Ishikawa (cell line): ENCODE data around the gene CD300LB.

Source experiments
- CEBPB ChIP-seq: IDR thresholded peaks from 2 replicates; pipeline ENCODE4 v1.6.1; 2012
- CREB1 ChIP-seq: IDR thresholded peaks from 2 replicates; pipeline ENCODE4 v1.6.1; 2012; ENCODE audit warnings: low read depth
- EGR1 ChIP-seq: IDR thresholded peaks from 2 replicates; pipeline ENCODE4 v1.6.1; 2012
- EP300 ChIP-seq: IDR thresholded peaks from 2 replicates; pipeline ENCODE4 v1.6.1; 2012; ENCODE audit warnings: borderline replicate concordance
- FOXM1 ChIP-seq: IDR thresholded peaks from 2 replicates; pipeline ENCODE4 v1.6.1; 2012; ENCODE audit warnings: low read depth, borderline replicate concordance
- NFIC ChIP-seq: IDR thresholded peaks from 2 replicates; pipeline ENCODE4 v1.6.1; 2012
- RAD21 ChIP-seq: IDR thresholded peaks from 2 replicates; pipeline ENCODE4 v1.6.1; 2012; ENCODE audit warnings: low read depth
- TAF1 ChIP-seq: IDR thresholded peaks from 2 replicates; pipeline ENCODE4 v1.6.1; 2012; ENCODE audit warnings: low read depth, mild to moderate bottlenecking
- TCF12 ChIP-seq: IDR thresholded peaks from 2 replicates; pipeline ENCODE4 v1.6.1; 2012; ENCODE audit warnings: low read depth
- TEAD4 ChIP-seq: IDR thresholded peaks from 2 replicates; pipeline ENCODE4 v1.6.1; 2012
- ZBTB7A ChIP-seq: IDR thresholded peaks from 2 replicates; pipeline ENCODE4 v1.6.1; 2012; ENCODE audit warnings: low read depth
- TF ChIP-seq, protein P1 (sequence below): IDR thresholded peaks from 2 replicates; pipeline ENCODE4 v1.6.1; 2012
- TF ChIP-seq, protein P2 (sequence below): IDR thresholded peaks from 2 replicates; pipeline ENCODE4 v1.6.1; 2012; ENCODE audit warnings: low read depth, mild to moderate bottlenecking
- TF ChIP-seq, protein P3 (sequence below): IDR thresholded peaks from 2 replicates; pipeline ENCODE4 v1.6.1; 2012

DNA sequence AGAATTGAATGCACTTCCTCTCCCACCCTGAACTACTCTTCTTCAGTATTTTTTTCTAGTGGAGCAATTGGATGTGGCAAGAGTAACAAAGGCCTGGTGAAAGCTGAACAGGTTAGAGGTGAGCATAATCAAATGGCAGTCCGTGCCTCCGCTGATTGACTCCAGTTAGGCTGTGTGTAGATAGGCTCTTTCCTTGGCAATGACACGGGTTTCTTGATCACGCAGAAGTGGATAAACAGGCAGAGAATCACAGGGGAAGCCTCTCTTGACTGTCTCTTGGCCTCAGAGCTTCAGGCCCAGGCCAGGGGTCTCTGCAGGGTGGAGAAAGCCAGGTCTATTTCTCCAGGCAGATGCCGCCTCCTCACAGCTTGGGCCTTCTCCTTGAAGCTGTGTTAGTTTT lies 4.2 kb downstream of the CD300LB start:
- no peak for TF ChIP-seq RAD21
- no peak for TF ChIP-seq NFIC
- no peak for TF ChIP-seq TEAD4
- TF ChIP-seq, protein P1, sequence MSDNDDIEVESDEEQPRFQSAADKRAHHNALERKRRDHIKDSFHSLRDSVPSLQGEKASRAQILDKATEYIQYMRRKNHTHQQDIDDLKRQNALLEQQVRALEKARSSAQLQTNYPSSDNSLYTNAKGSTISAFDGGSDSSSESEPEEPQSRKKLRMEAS = no peak
- no peak for TF ChIP-seq FOXM1
- TF ChIP-seq, protein P2, sequence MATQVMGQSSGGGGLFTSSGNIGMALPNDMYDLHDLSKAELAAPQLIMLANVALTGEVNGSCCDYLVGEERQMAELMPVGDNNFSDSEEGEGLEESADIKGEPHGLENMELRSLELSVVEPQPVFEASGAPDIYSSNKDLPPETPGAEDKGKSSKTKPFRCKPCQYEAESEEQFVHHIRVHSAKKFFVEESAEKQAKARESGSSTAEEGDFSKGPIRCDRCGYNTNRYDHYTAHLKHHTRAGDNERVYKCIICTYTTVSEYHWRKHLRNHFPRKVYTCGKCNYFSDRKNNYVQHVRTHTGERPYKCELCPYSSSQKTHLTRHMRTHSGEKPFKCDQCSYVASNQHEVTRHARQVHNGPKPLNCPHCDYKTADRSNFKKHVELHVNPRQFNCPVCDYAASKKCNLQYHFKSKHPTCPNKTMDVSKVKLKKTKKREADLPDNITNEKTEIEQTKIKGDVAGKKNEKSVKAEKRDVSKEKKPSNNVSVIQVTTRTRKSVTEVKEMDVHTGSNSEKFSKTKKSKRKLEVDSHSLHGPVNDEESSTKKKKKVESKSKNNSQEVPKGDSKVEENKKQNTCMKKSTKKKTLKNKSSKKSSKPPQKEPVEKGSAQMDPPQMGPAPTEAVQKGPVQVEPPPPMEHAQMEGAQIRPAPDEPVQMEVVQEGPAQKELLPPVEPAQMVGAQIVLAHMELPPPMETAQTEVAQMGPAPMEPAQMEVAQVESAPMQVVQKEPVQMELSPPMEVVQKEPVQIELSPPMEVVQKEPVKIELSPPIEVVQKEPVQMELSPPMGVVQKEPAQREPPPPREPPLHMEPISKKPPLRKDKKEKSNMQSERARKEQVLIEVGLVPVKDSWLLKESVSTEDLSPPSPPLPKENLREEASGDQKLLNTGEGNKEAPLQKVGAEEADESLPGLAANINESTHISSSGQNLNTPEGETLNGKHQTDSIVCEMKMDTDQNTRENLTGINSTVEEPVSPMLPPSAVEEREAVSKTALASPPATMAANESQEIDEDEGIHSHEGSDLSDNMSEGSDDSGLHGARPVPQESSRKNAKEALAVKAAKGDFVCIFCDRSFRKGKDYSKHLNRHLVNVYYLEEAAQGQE = no peak
- TF ChIP-seq EP300 = no peak
- TF ChIP-seq TAF1 = no peak
- TF ChIP-seq CREB1 = no peak
- no peak for TF ChIP-seq TCF12
- no peak for TF ChIP-seq CEBPB
- no peak for TF ChIP-seq ZBTB7A
- no peak for TF ChIP-seq EGR1
- TF ChIP-seq, protein P3, sequence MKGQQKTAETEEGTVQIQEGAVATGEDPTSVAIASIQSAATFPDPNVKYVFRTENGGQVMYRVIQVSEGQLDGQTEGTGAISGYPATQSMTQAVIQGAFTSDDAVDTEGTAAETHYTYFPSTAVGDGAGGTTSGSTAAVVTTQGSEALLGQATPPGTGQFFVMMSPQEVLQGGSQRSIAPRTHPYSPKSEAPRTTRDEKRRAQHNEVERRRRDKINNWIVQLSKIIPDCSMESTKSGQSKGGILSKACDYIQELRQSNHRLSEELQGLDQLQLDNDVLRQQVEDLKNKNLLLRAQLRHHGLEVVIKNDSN = no peak
